Occipital lobe (tissue), 2 donors: ENCODE data around the gene AMDHD1. TPM values are rescaled to one million over a fixed set of nuclear protein-coding genes. Genes with fewer than 3 reads are reported as not detected.
A peak's percentile ranks its signal among the peaks of the same experiment; 100 is the strongest.

ENCODE experiments used
- DNase-seq: peaks from one replicate; lab custom pipeline; 2025; lab: John Stamatoyannopoulos, UW
- total RNA-seq: library from RNA; depleted of rRNA; stranded (reverse); fragments of >200 nt; gene quantifications from one replicate; pipeline ENCODE4 v1.2.3, GENCODE V29; 2014

AMDHD1 gene, protein sequence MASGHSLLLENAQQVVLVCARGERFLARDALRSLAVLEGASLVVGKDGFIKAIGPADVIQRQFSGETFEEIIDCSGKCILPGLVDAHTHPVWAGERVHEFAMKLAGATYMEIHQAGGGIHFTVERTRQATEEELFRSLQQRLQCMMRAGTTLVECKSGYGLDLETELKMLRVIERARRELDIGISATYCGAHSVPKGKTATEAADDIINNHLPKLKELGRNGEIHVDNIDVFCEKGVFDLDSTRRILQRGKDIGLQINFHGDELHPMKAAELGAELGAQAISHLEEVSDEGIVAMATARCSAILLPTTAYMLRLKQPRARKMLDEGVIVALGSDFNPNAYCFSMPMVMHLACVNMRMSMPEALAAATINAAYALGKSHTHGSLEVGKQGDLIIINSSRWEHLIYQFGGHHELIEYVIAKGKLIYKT
- 0.31 TPM for total RNA-seq

DNA sequence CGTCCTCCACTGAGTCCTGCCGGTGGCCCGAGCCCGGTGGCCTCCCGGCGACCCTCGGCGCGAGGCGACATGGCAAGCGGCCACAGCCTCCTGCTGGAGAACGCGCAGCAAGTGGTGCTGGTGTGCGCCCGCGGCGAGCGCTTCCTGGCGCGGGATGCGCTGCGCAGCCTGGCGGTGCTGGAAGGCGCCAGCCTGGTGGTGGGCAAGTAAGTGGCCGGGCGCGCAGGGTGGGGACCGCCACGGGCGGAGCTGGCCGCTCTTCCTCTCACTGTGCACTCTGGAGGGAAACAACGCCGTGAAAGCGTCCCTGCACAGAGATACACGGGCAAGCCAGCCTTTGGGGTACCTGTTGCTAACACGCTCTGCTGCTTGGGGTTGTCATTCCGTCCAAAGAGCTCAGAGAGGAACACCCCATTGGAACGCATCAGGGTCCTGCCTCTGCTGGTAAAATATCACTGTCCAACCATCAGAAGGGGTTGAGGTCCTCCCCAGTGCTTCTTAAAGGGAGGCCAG, at the start of gene AMDHD1:
TSS of gene AMDHD1 (plus strand) at position 2 of the 513 bp plus-strand sequence. CDS start at position 70, 68 bp downstream.
- DNase-seq = no peak

DNA sequence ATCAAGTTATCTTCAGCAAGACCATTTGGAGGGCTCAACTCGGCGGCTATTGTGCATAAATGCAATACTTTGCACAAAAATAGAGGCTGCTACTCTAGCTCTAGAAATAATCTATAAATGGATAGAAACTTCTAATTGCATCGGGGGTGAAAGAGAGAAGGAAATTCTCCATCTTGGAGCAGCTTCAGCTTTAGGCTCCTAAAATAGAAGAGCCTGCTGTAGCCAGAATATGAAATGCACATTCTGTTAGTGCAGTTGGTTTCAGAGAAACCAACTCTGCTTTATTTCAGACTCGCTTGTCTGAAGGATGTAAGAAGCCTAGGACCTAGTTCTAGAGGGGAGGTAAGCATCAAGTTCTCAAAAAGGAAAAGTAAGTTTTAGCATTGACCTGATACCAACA, 46.3 kb upstream of the AMDHD1 start:
- no peak for DNase-seq

DNA sequence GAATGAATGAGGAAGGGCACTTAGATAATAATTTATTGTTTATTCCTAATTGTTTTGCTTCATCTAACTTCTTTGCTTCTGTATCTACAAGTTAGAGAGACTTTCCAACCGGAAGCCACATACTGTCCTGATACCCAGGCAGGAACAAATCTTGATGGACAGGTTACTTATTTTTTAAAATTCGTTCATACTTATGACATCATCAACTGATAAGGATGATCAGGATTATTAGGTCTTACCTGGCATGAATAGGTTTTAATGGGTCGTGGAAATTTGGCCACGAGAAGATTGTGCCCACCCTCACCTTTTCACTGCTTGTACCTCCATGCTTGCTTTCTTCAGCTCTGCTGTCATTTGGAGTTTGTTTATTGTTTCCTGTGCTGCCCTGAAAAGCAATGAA, 45.0 kb upstream of the AMDHD1 start:
- no peak for DNase-seq

DNA sequence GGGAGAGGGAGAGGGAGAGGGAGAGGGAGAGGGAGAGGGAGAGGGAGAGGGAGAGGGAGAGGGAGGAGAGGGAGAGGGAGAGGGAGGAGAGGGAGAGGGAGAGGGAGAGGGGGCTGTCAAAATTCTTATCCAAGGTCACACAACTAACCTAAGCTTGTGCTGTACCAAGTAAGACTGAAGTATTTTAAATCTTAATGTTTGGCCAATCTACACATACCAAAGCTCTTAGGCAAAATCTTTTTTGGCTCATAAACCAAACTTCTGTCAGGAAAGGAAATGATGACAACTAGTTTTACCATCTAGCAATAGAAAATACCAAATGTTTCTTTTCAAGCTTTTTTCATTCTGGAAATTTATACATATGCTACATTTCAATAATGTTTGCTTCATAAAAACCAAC, 34.6 kb upstream of the AMDHD1 start:
- DNase-seq = no peak

DNA sequence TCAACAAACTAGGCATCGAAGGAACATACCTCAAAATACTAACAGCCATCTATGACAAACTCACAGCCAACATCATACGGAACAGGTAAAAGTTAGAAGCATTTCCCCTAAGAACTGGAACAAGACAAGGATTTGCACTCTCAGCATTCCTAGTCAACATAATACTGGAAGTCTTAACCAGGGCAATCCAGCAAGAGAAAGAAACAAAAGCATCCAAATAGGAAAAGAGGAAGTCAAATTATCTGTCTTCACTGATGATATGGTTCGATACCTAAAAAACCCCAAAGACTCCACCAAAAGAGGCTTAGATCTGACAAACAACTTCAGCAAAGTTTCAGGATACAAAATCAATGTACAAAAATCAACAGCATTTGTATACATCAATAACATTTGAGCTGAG, 33.3 kb upstream of the AMDHD1 start:
- no peak for DNase-seq

DNA sequence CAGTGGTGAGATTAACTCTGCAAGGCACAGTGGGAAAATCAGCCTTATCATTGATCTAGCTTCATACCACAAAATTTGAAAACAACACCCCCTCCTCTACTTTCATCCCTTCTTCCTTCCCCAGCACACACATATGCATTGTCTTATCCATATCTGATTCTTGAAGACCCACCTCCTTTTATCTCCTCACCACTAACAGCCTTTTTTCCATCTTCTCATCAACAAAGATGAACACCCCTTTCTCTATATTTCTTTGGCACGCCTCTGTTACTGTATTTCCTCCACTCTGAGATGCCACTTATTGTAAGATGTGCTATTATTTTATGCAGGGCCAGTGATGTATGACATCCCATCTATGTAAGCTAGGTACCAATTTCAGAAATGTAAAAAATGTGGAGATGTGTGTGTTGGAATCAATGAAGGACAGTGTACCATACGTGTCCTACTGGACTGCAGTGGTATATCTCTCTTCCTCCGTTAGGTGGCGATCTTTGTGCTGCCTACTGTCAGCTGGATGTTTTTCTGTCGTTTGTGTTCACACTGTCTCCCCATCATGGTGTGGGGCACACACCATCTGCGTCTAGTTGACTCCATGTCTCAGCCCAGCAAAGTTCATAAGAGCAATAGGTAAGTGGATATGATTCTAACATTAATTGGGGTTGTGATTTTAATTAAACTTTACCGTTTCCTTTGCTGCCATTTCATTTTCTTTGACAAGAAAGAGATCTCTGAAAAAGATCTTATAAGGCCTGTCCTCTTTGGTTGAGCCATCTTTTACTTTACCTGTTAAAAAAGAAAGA, 24.7 kb upstream of the AMDHD1 start:
- DNase-seq = no peak

DNA sequence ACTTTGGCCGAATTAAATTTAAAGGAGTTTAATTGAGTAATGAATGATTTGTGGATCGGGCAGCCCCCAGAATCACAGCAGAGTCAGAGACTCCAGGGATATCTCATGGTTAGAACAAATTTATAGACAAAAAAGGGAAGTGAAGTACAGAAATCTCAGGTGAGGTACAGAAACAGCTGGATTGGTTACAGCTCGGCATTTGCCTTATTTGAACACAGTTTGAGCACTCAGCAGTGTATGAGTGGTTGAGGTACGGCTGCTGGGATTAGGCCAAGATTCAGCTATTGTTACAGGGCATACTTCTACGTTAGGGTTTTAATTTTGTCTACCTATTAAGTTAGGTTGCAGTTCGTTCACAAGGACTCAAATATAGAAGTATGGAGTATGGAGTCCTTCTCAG, 24.0 kb upstream of the AMDHD1 start:
- no peak for DNase-seq

DNA sequence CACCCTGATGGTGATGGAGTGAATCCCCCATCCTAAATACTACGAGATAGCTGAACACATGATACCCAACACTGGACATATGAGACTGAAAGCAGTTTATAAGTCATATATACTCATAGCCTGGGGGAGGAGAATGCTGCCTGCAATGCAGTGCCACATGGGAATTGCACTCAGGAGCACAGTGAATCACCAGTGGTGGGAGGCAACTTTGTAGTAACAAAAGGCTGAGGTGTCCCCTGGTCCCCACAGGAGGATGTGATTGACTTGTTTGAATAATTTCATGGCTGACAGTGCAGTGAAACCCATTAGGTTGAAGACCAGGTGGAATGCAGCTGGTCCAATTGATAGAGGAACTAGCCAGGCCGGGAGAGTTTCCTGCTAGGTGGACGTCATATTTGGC, 20.9 kb upstream of the AMDHD1 start:
- DNase-seq = no peak

DNA sequence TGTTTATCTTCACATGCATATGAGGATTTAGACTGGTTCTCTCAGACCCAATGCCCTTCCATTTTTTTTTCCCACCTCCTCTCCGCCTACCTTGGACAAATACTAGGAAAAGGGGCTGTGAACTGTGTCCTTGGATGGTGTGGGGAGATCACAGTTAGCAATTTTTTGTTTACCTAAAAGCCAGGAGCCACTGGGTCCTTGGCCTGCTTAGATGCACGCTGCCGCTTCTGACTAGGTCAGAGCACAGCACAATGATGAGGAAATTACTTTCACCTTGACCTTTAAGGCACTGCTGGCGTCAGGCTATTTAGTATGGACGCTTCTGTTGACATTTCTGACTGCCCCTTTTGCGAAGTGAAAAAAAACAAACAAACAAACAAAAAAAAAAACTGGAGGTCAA, 2.6 kb upstream of the AMDHD1 start:
- DNase-seq = no peak

DNA sequence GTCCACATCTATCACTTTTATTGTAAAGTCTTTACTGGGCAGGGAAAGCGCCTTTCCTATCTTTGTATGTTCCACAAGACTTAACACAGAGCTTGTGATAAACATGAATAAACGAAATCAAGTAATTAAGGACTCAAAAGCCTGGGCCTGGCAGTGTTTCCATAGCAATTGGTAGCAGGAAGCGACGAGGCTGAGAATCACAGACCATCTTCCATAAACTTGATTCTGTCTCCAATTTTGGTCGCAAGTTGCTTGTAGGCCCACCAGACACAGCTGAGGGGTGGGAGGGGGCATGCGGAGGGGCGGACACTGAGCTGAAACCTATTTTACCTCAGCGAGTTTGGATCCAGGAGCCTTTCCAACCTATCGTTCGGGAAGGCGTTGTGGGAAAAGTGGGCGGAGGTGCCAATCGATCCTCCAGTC, 1.0 kb upstream of the AMDHD1 start:
- DNase-seq = no peak

DNA sequence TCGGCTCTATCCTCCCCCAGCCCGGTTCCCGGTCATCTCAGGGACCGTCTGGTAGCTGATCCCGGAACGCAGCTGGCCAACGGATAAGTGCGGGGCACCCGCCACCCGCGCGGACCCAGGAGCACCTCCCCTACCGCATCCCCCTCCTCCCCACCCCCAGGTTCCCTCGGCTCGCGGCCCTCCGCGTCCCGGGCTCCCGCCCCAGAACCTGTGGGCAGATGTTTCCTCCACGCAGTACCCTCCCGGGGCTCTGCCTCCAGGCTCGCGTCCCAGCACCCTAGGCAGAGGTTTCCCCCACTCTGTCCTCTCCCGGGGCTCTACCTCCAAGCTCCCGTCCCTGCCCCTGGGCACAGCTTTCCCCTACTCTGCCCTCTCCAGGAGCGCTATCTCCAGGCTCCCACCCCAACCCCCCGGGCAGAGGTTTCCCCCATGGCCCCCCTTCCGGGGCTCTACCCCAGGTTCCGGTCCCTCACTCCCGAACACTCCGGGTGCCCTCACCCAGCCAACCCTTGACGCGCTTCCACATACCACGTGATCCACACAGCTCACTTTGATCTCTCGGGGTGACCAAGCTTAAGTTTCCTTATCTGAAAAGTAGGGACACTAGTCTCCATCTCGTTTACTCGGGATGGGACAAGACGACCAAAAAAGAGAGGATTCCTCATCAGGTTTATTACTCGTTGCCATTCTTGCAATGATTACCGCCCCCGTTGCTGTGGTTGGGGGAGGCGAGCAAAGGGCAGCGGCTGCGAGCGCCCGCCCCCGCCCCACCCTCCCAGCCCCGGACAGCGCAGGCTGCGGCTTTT, 404 bp upstream of the AMDHD1 start, which contains the start of gene CCDC38:
TSS of gene CCDC38 (minus strand) at position 91 of the 806 bp plus-strand sequence. CDS start 6,105 bp downstream, outside the sequence.
- DNase-seq = peak; percentile 58

DNA sequence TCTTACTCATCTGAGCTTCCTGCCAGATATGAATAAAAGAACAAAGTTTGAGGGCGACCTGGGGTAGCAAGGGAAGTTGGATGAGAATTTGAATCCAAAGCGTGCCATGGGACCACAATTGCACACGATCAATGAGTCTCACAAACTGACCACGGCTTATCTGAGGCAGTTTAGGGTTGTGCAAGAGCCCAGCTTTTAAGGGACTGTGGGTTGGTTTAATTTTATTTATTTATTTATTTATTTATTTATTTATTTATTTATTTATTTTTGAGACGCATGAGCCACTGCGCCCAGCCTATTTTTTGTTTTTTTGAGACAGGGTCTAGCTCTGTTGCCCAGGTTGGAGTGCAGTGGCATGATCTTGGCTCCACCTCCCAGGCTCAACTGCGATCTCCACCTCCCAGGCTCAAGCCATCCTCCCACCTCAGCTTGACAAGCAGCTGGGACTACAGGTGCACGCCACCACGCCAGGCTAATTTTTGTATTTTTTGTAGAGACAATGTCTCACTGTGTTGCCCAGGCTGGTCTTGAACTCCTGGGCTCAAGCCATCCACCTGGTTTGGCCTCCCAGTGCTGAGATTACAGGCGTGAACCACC, 1.1 kb downstream of the AMDHD1 start:
- no peak for DNase-seq

DNA sequence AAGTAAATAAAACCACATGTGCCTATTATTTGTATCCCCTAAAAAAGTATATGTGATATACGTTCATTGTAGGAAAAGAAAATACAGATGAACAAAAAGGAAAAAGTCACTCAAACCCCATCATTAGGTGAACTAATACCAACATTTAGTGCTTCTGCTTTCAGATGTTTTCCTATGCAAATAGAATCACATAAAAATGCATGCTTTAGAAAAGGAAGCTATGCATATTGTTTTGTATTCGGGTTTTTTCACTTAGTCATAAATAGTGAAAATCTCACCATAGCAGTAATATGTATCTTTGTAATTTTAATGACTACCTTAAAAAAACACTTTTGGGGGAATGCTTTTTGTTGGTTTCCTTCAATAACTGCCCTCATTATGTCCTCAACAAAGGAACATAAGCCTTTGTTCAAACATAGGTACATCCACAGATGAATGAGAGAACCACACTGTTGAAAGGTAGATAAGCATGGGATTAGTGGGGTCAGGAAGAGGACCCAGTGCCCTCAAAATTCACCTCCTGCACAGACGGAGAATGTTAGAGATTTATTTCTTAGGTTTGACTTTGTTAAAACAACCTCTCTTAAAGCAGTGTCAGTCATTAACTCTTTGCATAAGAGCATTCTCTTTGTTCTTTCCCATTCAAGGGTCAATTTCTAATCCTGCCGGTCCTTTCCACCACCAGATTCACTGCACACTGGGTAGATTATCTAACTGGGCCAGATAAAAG, 6.5 kb downstream of the AMDHD1 start:
- no peak for DNase-seq

DNA sequence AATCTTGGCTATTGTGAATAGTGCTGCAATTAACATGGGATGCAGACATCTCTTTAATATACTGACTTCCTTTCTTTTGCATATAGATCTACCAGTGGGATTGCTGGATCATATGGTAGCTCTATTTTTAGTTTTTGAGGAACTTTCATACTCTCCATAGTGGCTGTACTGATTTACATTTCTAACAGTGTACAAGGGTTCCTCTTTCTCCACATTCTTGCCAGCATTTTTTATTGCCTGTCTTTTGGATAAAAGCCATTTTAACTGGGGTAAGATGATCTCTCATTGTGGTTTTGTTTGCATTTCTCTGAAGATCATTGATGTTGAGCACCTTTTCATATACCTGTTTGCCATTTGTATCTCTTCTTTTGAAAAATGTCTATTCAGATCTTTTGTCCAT, 8.4 kb downstream of the AMDHD1 start:
- DNase-seq = no peak

DNA sequence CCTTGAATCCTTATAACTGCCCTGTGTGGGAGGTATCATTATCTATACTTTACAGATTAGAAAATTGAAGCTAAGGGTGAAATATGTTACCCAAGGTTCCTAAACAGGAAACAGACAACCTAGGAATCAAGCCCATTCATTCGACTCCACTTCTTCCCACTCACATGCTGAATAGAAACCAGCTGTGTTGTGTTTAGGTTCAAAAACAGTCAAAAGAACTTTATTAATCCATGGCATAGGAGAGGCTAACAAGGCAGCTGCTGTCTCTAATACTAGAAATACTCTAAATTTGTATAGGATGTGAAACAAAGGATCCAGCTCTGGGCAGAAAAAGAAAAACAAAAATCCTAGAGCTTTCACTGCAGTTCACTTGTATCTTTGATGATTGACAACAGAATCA, 9.9 kb downstream of the AMDHD1 start:
- no peak for DNase-seq

DNA sequence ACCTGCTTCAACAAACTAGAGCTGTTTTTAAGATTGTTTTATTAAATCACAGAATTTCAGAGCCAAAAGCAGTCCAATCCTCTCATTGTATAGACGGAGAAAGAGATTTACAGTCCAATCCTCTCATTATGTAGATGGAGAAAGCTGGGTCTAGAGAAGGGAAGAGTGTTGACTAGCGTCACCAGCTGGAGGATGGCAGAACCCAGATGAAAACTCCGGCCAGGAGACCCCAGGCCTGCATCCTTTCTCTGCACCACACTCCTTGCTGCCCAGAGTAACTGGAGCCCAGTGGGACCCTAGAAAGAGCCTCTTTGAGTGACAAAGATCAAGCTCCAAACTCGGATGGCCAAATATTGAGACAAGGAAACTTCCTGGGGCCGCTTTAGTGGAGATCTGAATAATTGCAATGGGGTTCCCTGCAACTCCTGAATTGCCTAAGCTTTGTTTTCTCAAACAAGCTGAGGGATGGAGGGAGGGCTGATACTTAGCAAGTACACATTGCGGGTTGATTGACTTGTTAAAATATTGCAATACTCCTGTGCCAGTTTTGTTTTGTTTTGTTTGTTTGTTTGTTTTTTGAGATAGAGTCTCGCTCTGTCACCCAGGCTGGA, 12.5 kb downstream of the AMDHD1 start:
- no peak for DNase-seq

DNA sequence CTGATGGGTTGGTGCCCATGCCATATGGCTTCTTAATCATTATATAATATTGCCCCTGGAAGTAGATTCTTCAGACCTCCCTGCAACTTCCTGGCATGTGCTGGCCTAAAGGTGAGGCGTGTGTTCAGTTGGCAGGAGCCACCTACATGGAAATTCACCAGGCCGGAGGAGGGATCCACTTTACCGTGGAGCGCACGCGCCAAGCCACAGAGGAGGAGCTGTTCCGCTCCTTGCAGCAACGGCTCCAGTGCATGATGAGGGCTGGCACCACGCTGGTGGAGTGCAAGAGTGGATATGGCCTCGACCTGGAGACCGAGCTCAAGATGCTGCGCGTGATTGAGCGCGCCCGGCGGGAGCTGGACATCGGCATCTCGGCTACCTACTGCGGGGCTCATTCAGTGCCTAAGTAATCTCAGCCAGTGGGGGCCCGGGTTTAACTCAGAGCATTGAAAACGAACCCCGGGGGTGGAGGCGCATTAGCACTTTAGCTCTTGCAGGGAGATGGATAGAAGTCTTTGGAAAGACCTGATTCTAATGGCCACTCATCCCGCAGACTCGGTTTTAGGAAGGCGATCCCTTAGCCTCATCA, 13.5 kb downstream of the AMDHD1 start:
- DNase-seq = no peak

DNA sequence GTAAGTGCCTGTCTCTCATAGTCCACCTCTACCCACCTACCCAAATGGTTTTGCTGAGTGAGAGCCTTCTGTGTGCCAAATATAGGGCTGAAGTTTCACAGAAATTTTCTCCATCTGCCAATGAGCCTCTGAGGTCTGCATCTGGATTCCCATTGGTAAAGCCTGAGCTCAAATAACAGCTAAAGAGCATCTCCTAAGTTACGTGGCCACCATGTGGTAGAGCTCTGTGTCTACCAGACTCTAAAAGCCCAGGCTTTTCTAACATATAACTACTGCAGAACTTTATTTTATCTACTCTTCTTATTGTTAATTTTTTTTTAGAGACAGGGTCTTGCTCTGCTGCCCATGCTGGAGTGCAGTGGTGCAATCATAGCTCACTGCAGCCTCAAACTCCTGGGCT, 16.0 kb downstream of the AMDHD1 start:
- DNase-seq = no peak

DNA sequence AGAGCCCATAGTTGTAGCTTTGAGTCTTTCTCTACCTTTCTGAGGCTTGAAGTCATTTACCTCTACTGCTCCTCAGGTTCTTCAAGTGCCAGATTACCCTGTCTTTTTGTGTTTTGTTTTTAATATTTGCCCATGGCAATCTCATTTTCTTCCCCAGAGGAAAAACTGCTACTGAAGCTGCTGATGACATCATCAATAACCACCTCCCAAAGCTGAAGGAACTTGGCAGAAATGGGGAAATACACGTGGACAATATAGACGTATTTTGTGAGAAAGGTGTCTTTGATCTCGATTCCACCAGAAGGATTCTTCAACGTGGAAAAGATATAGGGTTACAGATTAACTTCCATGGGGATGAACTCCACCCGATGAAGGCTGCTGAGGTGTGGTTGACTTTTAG, 17.1 kb downstream of the AMDHD1 start:
- DNase-seq = no peak

DNA sequence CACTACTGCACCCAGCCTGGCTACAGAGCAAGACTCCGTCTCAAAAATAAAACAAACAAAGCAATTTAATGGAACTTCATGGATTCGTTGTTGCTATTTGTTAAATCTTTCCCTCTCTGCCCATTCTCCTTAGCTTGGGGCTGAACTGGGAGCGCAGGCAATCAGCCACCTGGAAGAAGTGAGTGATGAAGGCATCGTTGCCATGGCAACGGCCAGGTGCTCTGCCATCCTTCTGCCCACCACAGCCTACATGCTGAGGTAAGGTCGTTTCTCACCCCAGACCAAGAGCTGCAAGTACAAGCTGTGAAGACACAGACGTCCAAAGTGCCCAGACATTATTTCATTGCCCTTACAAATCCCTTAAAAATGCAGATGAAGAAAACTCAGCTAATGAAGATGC, 19.1 kb downstream of the AMDHD1 start:
- DNase-seq = no peak
